CD4-positive, alpha-beta T cell treated with Interleukin-12 subunit alpha and Interleukin-12 subunit beta, for 1 hour (primary cell): ENCODE data around the gene VSTM2L.
"Not testable (repeated sequence)": the region's sequence is repeated elsewhere in the genome, so short reads cannot be mapped to it uniquely, and the experiment has no call there.

ENCODE experiments used
- DNase-seq: peaks from one replicate; pipeline ENCODE4 v3.0.0-alpha.2; 2020

The VSTM2L gene

GRCh38 chr20:37902504-37903313, at the start of gene VSTM2L:
TSS of gene VSTM2L (plus strand) at chr20:37903127. CDS start at chr20:37903351, 224 bp downstream.
- no peak for DNase-seq

GRCh38 chr20:37853823-37854375, 49.0 kb upstream of the VSTM2L start:
- DNase-seq: no peak

- DNase-seq: not testable (repeated sequence)
Measured at GRCh38 chr20:37856034-37856433, 46.9 kb upstream of the VSTM2L start.

DNA sequence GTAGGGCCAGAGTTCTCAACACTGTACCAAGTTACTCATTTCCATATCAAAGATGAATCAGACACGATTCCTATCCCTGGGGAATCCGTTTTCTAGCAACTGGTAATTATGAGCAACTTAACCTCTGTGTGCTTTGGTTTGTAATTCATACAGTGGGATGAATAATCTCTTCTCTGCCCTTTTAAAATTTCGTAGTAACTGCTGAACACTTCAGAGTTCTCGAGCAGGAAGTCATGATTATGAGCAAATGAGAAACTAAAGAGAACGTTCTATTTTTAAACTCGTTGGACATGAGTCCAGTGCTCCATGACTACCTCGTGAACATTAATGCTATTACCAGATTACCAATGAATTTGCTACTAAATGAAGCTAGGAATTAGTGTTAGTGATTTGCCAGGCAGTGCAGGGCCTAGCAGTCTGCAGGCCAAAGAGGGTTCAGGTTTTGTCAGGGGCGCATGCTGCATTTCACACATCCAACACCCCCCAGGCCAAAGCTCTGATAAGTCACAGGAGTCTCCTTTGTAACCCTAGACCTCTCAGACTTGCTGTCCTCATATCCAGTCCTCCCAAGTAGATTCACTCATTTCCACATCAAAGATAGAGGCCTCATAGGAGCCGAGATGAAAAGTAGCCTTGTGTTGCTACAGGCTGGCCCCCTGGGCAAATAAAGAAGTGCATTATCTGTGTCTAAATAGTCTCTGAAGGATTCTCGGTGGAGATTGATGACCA, 45.8 kb upstream of the VSTM2L start:
- DNase-seq: no peak

DNA sequence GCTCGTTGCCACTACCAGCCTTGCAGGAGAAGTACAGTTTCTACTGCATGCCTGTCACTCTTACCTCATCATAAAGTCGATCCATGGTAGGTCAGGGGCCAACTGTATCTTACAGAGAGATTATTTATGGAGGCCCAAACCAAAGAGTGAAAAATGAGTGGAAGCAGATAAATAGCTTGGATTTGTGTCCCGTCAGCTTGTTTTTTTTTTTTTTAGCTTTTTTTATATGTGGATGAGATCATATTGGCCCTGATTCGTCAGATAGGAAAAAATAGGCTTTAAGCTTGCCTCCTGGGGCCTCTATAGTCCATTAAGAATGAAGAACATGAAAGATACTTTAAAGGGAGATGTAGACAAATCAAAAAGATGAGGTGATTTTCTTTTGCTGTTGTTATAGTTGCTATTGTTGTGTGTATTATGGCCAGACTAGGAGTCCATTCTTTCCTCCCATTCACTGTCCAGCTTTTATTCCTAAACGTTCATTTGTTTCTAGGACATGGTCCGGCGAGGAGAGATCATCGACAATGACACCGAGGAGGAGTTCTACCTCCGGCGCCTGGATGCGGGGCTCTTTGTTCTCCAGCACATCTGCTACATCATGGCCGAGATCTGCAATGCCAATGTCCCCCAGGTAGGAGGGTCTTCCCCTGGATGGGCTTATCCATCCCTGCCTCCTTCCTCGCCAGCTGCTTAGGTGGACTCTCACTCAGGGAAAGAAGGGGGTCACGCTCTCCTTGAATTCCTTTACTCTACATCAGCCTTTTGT, 43.3 kb upstream of the VSTM2L start:
- DNase-seq: no peak

DNA sequence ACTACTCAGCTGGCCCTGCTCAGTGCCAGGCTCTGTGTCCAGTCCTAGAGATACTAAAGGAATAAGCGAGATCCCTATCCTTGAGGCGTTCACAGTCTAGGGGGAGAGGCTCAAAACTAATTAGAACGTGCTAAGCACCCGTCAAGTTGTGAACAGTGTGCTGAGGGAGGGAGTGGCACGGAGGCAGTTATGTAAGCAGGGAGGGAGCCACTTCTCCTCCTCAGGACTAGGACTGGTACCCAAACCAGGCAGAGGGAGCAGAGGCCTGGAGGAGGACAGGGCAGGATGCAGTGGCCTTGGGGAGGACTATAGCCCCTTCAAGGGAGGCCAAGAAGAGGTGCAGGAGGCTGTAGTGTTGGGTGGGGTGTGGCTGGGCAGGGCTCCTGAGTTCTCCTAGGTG, 39.6 kb upstream of the VSTM2L start:
- DNase-seq: no peak

GRCh38 chr20:37864298-37864697, 38.6 kb upstream of the VSTM2L start:
- DNase-seq: no peak

DNA sequence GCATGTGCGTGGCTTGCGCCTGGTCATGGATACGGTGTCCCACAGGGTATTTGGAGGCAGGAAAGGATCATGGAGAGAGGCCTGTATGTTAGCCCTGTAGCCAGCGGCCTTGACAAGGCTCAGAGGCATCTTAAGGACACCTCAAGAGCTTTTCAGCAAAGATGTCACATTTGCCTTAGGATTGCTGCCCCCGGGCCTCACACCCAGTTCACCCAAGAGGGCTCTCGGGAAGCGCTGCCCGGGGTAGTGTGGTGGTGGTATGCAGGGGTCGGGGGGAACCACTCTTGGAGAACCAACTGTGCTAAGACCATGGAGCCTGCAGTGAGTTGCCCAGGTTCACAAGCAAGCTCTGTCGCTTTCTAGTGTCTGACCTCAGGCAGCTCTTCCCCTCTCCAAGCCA, 36.9 kb upstream of the VSTM2L start:
- no peak for DNase-seq

GRCh38 chr20:37867289-37868195, 35.4 kb upstream of the VSTM2L start:
- no peak for DNase-seq

DNA sequence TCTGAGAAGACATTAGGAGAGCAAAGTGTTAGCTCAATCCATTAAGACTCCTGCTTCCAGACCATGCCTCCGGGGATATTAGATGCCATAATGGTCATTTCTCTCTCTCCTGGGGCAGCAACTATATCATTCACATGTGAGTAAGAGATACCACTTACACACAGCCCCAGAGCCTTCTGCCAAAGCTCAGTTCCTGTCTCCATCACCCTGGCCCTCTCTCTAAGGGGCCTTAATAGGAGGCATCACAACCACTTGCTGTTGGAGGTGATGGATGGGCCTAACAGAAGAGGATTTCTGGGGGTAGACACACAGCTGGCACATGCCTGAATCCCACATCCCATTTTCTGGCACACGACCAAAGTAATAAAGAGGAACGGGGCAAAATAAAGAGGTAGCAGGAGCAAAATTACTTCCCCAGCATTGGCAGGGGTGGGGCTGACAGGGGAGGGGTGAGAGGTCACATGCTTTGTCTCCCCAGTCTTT, 34.0 kb upstream of the VSTM2L start:
- DNase-seq: no peak

- no peak for DNase-seq
Measured at GRCh38 chr20:37869334-37869861, 33.5 kb upstream of the VSTM2L start.

DNA sequence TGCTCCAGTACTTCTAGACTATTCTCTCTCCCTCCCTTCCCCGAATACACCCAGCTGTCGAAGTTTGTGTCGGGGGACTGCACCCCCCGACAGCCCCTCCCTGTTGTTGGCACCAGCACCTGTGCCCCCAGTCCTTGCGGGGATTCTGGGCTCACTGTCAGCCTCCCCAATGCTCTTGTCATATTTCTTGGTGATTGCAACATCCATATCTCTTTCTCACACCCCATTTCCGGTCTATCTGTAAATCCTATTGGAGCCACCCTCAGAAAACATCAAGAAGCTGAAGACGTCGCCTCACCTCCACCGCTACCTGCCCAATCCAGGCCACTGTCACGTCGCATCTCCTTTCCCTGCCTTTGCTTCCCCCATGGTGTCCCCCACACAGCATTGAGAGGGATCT, 32.6 kb upstream of the VSTM2L start:
- DNase-seq: no peak

- no peak for DNase-seq
Measured at GRCh38 chr20:37871751-37872150, 31.2 kb upstream of the VSTM2L start.

- DNase-seq: no peak
Measured at GRCh38 chr20:37872161-37872560, 30.8 kb upstream of the VSTM2L start.

GRCh38 chr20:37873884-37874283, 29.0 kb upstream of the VSTM2L start:
- DNase-seq: no peak

DNA sequence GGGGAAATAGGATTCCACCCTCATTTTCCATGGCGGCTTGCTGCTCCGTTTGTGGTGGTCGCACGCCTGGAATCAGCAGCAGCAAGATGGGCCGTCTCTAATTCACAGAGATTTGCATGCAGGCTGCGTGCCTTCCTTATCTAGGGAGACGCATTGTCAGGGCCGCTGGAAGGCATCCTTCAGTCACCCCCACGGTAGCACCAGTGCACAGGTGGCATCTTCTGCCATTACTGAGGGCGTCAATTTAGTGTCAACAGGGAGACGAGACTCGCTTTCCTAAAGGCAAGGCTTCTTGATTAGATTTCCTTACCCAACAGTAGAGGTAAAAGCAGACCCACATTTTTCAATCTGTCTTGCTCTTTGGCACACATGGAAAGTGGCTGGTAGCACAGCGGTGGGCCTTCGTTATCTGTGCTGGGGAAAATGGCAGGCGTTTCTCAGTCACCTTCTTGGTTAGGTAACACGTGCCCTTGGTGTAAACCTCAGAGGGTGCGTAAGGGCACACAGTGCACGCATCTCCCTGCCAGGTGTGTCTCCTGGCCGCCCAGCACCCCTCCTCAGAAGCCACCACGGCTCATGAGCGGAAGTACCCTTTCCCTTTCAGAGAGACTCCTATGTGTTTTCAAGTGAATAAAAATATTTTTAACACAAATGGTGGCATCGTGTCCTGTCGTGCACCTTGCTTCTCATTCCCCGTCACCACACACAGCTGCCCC, 27.3 kb upstream of the VSTM2L start:
- no peak for DNase-seq

GRCh38 chr20:37876863-37877262, 26.1 kb upstream of the VSTM2L start:
- DNase-seq: no peak

DNA sequence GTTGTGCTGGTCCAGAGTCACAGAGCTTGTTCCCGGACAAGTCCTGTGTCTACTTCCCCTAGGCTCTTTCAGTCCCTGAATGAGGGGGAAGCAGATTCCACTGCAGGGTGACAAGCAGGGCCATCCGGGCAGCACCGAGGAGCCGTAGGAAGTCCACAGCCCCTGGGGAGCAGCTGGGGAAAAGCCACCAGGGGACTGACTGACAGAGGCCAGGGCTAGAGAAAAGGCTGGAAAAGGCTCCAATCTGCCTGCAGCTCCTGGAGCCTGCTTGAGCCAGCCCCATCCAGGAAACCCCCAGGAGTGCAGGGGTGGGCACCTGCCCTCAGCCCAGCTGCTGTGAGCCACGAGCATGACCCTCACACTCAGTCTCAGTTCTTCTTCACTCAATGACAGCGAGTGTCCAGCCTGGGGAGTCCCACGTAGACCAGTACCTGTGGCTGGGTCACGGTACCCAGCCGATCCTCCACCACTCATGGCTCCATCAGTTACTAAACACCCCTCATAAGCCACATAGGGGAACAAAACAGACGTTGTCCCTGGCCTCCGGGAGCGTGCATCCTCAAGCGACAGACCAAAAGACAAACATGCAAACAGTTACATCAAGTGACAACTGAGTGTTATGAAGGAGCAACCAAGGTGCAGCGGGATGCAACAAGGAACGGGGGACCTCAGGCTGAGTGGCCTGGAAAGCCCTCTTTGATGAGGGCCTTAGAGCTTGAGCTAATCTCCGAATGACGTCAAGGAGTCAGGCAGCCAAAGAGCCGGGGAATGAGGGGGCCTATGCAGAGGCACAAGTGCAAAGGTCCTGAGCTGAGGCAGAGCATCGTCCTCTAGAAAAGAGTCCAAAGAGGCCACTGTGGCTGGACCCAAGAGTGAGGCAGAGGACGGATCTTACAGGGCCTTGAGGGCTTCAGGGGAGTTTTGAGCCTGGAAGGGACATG, 24.8 kb upstream of the VSTM2L start:
- no peak for DNase-seq

DNA sequence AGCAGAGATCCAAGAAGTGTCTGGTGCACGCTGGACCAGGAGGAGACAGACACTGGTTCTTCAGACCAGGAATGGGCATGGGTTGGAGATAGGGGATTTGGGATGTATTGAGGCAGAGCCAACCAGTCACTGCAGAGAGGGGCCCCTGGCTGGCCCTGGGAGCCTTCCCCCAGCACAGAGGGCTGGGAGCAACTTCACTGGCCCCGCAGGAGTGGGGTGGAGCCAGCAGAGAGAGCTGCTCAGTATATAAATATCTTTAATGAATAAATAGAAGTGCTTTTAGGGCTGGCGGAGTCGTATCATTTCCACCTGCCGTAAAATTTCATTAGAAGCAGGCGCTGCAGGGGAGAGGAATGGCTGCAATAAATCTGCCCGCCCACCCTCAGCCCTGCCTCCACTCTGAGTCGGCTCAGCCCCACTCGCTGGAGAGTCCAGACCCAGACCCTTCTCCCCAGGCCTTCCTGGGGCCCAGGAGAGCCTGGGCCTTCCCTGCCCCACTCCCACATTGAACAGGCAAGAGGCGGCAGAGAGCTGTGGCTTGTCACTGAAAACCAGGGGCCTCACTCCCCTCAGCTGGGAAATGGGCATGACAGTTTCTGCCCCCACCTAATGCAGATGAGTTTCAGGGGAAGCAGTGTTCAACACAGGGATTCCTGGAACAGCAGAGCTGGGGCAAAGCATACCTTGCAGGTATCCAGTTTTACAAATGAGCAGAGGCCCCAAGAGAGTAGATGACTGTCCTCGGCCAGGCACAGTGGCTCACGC, 23.9 kb upstream of the VSTM2L start:
- no peak for DNase-seq
